GM23338 (cell line): Measurements from ENCODE around the gene GNG12. TPM values are rescaled to one million over a fixed set of nuclear protein-coding genes. Genes with fewer than 3 reads are reported as not detected.

Experiments
- ATAC-seq: fragments of 200-7000 bp; cut with Tn5 transposase; 3 replicates; pipeline ENCODE4 v1.9.1; 2020
- DNase-seq: peaks from one replicate; pipeline ENCODE4 v3.0.0-alpha.2; 2015; ENCODE audit warnings: low spot score
- H2AFZ ChIP-seq: fragments of 200-600 bp; sonication (generic); 2 replicates; pipeline ENCODE4 v1.8.0; 2016; ENCODE audit warnings: antibody characterized with exemption, mild to moderate bottlenecking, moderate library complexity
- H3F3A ChIP-seq: fragments of 200-600 bp; sonication (generic); replicated peaks from 2 replicates; pipeline ENCODE4 v1.8.0; 2017; ENCODE audit warnings: antibody characterized with exemption, mixed run types, low read depth
- H3K27ac ChIP-seq: fragments of 200-600 bp; sonication (generic); 2 replicates; pipeline ENCODE4 v1.6.1; 2016; ENCODE audit warnings: low read depth
- H3K27me3 ChIP-seq: fragments of 200-600 bp; sonication (generic); 2 replicates; pipeline ENCODE4 v1.8.0; 2016; ENCODE audit warnings: mild to moderate bottlenecking, mixed run types, moderate library complexity; ENCODE audit not compliant: insufficient read depth
- H3K36me3 ChIP-seq: fragments of 200-600 bp; sonication (generic); 2 replicates; pipeline ENCODE4 v1.8.0; 2016; ENCODE audit warnings: mild to moderate bottlenecking; ENCODE audit not compliant: insufficient read depth
- H3K4me1 ChIP-seq: fragments of 200-600 bp; sonication (generic); 2 replicates; pipeline ENCODE4 v1.8.0; 2016; ENCODE audit warnings: mild to moderate bottlenecking, moderate library complexity; ENCODE audit not compliant: insufficient read depth
- H3K4me2 ChIP-seq: fragments of 200-600 bp; sonication (generic); 2 replicates; pipeline ENCODE4 v1.7.1; 2017; ENCODE audit warnings: mixed run types
- H3K4me3 ChIP-seq: fragments of 200-600 bp; sonication (generic); 2 replicates; pipeline ENCODE4 v1.6.1; 2016; ENCODE audit warnings: mixed run types
- H3K79me2 ChIP-seq: fragments of 200-600 bp; sonication (generic); replicated peaks from 2 replicates; pipeline ENCODE4 v1.8.0; 2017; ENCODE audit warnings: mild to moderate bottlenecking; ENCODE audit not compliant: insufficient read depth
- H3K9me2 ChIP-seq: fragments of 200-600 bp; sonication (generic); 2 replicates; pipeline ENCODE4 v1.8.0; 2017; ENCODE audit not compliant: insufficient read depth
- H4K20me1 ChIP-seq: fragments of 200-600 bp; sonication (generic); replicated peaks from 2 replicates; pipeline ENCODE4 v1.8.0; 2017; ENCODE audit warnings: mild to moderate bottlenecking; ENCODE audit not compliant: insufficient read depth
- H3K27ac Mint-ChIP-seq: 2 replicates; pipeline ENCODE4 v1.8.0; 2020; ENCODE audit warnings: inconsistent platforms, mild to moderate bottlenecking, moderate library complexity, mixed read lengths
- H3K27me3 Mint-ChIP-seq: 3 replicates; pipeline ENCODE4 v1.8.0; 2022; ENCODE audit warnings: low read depth, mild to moderate bottlenecking, moderate library complexity, mixed read lengths, inconsistent platforms; ENCODE audit not compliant: insufficient read depth, poor library complexity
- H3K36me3 Mint-ChIP-seq: 3 replicates; pipeline ENCODE4 v1.8.0; 2021; ENCODE audit warnings: low read depth, mild to moderate bottlenecking, inconsistent platforms, moderate library complexity, mixed read lengths
- H3K4me1 Mint-ChIP-seq: 3 replicates; pipeline ENCODE4 v1.8.0; 2020; ENCODE audit warnings: mild to moderate bottlenecking, inconsistent platforms, mixed read lengths
- H3K4me3 Mint-ChIP-seq: 3 replicates; pipeline ENCODE4 v1.8.0; 2021; ENCODE audit warnings: moderate library complexity, mild to moderate bottlenecking, inconsistent platforms, mixed read lengths
- H3K9me3 Mint-ChIP-seq: 3 replicates; pipeline ENCODE4 v1.8.0; 2020; ENCODE audit warnings: moderate library complexity, mild to moderate bottlenecking, inconsistent platforms, mixed read lengths
- EZH2 ChIP-seq: fragments of 200-600 bp; sonication (generic); IDR thresholded peaks from one replicate; pipeline ENCODE4 v1.8.0; 2017; ENCODE audit warnings: antibody characterized with exemption, mild to moderate bottlenecking, low read depth; ENCODE audit not compliant: unreplicated experiment
- EZH2phosphoT487 ChIP-seq: fragments of 200-600 bp; sonication (generic); IDR thresholded peaks from one replicate; pipeline ENCODE4 v1.8.1; 2018; ENCODE audit warnings: antibody characterized with exemption; ENCODE audit not compliant: unreplicated experiment
- JUNB ChIP-seq: IDR thresholded peaks from one replicate; pipeline ENCODE4 v1.6.1; 2016; ENCODE audit warnings: antibody characterized with exemption; ENCODE audit not compliant: unreplicated experiment
- POLR2AphosphoS5 ChIP-seq: IDR thresholded peaks from 2 replicates; pipeline ENCODE4 v1.6.1; 2016; ENCODE audit warnings: antibody characterized with exemption, low read depth
- STAT1 ChIP-seq: IDR thresholded peaks from one replicate; pipeline ENCODE4 v1.6.1; 2016; ENCODE audit warnings: antibody characterized with exemption; ENCODE audit not compliant: unreplicated experiment
- ZNF114 ChIP-seq: fragments of 250-450 bp; sonication (Bioruptor Pico); IDR thresholded peaks from 2 replicates; pipeline ENCODE4 v1.5.0; 2020; ENCODE audit warnings: mild to moderate bottlenecking, moderate library complexity
- ZNF331 ChIP-seq: fragments of 250-450 bp; sonication (Bioruptor Pico); IDR thresholded peaks from 2 replicates; pipeline ENCODE4 v1.5.0; 2020; ENCODE audit warnings: low read depth, mild to moderate bottlenecking, moderate library complexity
- polyA plus RNA-seq: library from polyadenylated mRNA; unstranded; fragments of >200 nt; fragmentation: Nextera tagmentation; extraction: Ambion mirVana; gene quantifications from 2 replicates; pipeline ENCODE4 v1.2.1, GENCODE V29; 2016
- total RNA-seq: library from RNA; depleted of rRNA; stranded (reverse); fragments of >200 nt; shearing (Covaris generic); gene quantifications from 2 replicates; pipeline ENCODE4 v1.2.3, GENCODE V29; 2014
- TF ChIP-seq, protein P1 (sequence below): IDR thresholded peaks from one replicate; pipeline ENCODE4 v1.6.1; 2018; ENCODE audit warnings: antibody characterized with exemption; ENCODE audit not compliant: unreplicated experiment
- TF ChIP-seq, protein P2 (sequence below): IDR thresholded peaks from 2 replicates; pipeline ENCODE4 v1.6.1; 2016; ENCODE audit warnings: antibody characterized with exemption
- TF ChIP-seq, protein P3 (sequence below), 2 experiments: fragments of 200-600 bp in 1 of 2; sonication (generic) in 1 of 2; conservative IDR thresholded peaks; 2 replicates each; pipeline versions ENCODE4 v1.5.1 to v1.6.1; 2016 to 2017; ENCODE audit warnings: antibody characterized with exemption in 2 of 2, low read depth in 2 of 2, mild to moderate bottlenecking in 2 of 2, moderate library complexity in 1 of 2
- TF ChIP-seq, protein P4 (sequence below): fragments of 250-450 bp; sonication (Bioruptor Pico); IDR thresholded peaks from 2 replicates; pipeline ENCODE4 v1.5.0; 2020; ENCODE audit warnings: mild to moderate bottlenecking, moderate library complexity

GNG12 gene
- total and polyA plus RNA-seq, 2 experiments from 2014 or later: 13.4 to 33.0 TPM

DNA sequence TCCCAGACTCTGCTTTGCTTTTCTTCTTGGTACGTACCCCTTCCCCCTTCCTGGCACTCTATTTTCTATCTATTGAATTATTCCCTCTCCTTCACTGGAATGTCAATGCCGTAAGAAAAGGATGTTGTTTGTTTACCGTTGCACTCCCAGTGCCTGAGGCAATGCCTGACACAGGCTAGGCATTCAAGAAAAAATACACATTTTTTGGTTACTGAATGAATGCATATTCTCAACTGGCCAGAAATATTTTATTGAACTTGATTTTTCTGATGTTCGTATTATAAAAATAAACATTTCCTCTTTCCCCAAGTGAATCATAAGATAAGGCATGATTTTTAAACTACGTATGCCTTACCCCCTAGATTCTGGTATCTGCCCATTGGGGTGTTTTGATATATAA, 41.2 kb downstream of the GNG12 start:
- Histone ChIP-seq H4K20me1 (0 out of 2 replicates have a peak, but pooled peaks cover 5% of the 10 kb centered on the region), H2AFZ (no peak overlapping the region), H3K79me2 (peaks cover 4% of the 10 kb centered on the region; the same call in 1 of the 2 replicates), H3K9me2 (no peaks in the 10 kb centered on the region), H3K4me2 (0 out of 2 replicates have a peak overlapping the region, but pooled peaks have one; percentile 17), H3F3A (no peaks in the 10 kb centered on the region), H3K4me1 (peaks cover 31% of the 10 kb centered on the region), H3K27ac (no peak overlapping the region; the same call in 1 of the 2 replicates), H3K27me3 (no peaks in the 10 kb centered on the region), H3K36me3 (0 out of 2 replicates have a peak, but pooled peaks cover 5% of the 10 kb centered on the region), H3K4me3 (no peak overlapping the region)
- TF ChIP-seq, protein P1, sequence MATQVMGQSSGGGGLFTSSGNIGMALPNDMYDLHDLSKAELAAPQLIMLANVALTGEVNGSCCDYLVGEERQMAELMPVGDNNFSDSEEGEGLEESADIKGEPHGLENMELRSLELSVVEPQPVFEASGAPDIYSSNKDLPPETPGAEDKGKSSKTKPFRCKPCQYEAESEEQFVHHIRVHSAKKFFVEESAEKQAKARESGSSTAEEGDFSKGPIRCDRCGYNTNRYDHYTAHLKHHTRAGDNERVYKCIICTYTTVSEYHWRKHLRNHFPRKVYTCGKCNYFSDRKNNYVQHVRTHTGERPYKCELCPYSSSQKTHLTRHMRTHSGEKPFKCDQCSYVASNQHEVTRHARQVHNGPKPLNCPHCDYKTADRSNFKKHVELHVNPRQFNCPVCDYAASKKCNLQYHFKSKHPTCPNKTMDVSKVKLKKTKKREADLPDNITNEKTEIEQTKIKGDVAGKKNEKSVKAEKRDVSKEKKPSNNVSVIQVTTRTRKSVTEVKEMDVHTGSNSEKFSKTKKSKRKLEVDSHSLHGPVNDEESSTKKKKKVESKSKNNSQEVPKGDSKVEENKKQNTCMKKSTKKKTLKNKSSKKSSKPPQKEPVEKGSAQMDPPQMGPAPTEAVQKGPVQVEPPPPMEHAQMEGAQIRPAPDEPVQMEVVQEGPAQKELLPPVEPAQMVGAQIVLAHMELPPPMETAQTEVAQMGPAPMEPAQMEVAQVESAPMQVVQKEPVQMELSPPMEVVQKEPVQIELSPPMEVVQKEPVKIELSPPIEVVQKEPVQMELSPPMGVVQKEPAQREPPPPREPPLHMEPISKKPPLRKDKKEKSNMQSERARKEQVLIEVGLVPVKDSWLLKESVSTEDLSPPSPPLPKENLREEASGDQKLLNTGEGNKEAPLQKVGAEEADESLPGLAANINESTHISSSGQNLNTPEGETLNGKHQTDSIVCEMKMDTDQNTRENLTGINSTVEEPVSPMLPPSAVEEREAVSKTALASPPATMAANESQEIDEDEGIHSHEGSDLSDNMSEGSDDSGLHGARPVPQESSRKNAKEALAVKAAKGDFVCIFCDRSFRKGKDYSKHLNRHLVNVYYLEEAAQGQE: no peak
- no peak for TF ChIP-seq ZNF331
- no peak for TF ChIP-seq ZNF114 (CRISPR knock-in tag)
- no peak for TF ChIP-seq JUNB
- TF ChIP-seq STAT1: no peak
- TF ChIP-seq, protein P2, sequence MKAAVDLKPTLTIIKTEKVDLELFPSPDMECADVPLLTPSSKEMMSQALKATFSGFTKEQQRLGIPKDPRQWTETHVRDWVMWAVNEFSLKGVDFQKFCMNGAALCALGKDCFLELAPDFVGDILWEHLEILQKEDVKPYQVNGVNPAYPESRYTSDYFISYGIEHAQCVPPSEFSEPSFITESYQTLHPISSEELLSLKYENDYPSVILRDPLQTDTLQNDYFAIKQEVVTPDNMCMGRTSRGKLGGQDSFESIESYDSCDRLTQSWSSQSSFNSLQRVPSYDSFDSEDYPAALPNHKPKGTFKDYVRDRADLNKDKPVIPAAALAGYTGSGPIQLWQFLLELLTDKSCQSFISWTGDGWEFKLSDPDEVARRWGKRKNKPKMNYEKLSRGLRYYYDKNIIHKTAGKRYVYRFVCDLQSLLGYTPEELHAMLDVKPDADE: no peak
- no peak for TF ChIP-seq POLR2AphosphoS5
- TF ChIP-seq, protein P3, sequence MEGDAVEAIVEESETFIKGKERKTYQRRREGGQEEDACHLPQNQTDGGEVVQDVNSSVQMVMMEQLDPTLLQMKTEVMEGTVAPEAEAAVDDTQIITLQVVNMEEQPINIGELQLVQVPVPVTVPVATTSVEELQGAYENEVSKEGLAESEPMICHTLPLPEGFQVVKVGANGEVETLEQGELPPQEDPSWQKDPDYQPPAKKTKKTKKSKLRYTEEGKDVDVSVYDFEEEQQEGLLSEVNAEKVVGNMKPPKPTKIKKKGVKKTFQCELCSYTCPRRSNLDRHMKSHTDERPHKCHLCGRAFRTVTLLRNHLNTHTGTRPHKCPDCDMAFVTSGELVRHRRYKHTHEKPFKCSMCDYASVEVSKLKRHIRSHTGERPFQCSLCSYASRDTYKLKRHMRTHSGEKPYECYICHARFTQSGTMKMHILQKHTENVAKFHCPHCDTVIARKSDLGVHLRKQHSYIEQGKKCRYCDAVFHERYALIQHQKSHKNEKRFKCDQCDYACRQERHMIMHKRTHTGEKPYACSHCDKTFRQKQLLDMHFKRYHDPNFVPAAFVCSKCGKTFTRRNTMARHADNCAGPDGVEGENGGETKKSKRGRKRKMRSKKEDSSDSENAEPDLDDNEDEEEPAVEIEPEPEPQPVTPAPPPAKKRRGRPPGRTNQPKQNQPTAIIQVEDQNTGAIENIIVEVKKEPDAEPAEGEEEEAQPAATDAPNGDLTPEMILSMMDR (conservative IDR thresholded peaks at IDR 0.05; ENCODE audit: low read depth in 2 of 2): no peak
- no peak for TF ChIP-seq EZH2
- TF ChIP-seq, protein P4, sequence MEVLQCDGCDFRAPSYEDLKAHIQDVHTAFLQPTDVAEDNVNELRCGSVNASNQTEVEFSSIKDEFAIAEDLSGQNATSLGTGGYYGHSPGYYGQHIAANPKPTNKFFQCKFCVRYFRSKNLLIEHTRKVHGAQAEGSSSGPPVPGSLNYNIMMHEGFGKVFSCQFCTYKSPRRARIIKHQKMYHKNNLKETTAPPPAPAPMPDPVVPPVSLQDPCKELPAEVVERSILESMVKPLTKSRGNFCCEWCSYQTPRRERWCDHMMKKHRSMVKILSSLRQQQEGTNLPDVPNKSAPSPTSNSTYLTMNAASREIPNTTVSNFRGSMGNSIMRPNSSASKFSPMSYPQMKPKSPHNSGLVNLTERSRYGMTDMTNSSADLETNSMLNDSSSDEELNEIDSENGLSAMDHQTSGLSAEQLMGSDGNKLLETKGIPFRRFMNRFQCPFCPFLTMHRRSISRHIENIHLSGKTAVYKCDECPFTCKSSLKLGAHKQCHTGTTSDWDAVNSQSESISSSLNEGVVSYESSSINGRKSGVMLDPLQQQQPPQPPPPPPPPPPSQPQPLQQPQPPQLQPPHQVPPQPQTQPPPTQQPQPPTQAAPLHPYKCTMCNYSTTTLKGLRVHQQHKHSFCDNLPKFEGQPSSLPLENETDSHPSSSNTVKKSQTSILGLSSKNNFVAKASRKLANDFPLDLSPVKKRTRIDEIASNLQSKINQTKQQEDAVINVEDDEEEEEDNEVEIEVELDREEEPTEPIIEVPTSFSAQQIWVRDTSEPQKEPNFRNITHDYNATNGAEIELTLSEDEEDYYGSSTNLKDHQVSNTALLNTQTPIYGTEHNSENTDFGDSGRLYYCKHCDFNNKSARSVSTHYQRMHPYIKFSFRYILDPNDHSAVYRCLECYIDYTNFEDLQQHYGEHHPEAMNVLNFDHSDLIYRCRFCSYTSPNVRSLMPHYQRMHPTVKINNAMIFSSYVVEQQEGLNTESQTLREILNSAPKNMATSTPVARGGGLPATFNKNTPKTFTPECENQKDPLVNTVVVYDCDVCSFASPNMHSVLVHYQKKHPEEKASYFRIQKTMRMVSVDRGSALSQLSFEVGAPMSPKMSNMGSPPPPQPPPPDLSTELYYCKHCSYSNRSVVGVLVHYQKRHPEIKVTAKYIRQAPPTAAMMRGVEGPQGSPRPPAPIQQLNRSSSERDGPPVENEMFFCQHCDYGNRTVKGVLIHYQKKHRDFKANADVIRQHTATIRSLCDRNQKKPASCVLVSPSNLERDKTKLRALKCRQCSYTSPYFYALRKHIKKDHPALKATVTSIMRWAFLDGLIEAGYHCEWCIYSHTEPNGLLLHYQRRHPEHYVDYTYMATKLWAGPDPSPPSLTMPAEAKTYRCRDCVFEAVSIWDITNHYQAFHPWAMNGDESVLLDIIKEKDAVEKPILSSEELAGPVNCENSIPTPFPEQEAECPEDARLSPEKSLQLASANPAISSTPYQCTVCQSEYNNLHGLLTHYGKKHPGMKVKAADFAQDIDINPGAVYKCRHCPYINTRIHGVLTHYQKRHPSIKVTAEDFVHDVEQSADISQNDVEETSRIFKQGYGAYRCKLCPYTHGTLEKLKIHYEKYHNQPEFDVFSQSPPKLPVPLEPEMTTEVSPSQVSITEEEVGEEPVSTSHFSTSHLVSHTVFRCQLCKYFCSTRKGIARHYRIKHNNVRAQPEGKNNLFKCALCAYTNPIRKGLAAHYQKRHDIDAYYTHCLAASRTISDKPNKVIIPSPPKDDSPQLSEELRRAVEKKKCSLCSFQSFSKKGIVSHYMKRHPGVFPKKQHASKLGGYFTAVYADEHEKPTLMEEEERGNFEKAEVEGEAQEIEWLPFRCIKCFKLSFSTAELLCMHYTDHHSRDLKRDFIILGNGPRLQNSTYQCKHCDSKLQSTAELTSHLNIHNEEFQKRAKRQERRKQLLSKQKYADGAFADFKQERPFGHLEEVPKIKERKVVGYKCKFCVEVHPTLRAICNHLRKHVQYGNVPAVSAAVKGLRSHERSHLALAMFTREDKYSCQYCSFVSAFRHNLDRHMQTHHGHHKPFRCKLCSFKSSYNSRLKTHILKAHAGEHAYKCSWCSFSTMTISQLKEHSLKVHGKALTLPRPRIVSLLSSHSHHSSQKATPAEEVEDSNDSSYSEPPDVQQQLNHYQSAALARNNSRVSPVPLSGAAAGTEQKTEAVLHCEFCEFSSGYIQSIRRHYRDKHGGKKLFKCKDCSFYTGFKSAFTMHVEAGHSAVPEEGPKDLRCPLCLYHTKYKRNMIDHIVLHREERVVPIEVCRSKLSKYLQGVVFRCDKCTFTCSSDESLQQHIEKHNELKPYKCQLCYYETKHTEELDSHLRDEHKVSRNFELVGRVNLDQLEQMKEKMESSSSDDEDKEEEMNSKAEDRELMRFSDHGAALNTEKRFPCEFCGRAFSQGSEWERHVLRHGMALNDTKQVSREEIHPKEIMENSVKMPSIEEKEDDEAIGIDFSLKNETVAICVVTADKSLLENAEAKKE (CRISPR knock-in tag): no peak
- TF ChIP-seq EZH2phosphoT487: no peak
- H3K4me3 Mint-ChIP-seq: no peak overlapping the region
- peak; percentile 49 for DNase-seq
- H3K27ac Mint-ChIP-seq: peak overlapping the region; percentile 8; the same call in 1 of the 2 replicates
- H3K27me3 Mint-ChIP-seq: no peaks in the 10 kb centered on the region
- H3K9me3 Mint-ChIP-seq: peaks cover 5% of the 10 kb centered on the region; the same call in 1 of the 3 replicates
- H3K36me3 Mint-ChIP-seq: no peaks in the 10 kb centered on the region
- peaks cover 25% of the 10 kb centered on the region for H3K4me1 Mint-ChIP-seq
- ATAC-seq: peak; percentile 42; the same call in 1 of the 3 replicates
